ENCODE measurements around the gene RSF1.

GRCh38 chr11:77705195-77705875, 115.2 kb downstream of the RSF1 start:
- TF ChIP-seq, protein P1, sequence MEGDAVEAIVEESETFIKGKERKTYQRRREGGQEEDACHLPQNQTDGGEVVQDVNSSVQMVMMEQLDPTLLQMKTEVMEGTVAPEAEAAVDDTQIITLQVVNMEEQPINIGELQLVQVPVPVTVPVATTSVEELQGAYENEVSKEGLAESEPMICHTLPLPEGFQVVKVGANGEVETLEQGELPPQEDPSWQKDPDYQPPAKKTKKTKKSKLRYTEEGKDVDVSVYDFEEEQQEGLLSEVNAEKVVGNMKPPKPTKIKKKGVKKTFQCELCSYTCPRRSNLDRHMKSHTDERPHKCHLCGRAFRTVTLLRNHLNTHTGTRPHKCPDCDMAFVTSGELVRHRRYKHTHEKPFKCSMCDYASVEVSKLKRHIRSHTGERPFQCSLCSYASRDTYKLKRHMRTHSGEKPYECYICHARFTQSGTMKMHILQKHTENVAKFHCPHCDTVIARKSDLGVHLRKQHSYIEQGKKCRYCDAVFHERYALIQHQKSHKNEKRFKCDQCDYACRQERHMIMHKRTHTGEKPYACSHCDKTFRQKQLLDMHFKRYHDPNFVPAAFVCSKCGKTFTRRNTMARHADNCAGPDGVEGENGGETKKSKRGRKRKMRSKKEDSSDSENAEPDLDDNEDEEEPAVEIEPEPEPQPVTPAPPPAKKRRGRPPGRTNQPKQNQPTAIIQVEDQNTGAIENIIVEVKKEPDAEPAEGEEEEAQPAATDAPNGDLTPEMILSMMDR (IDR thresholded peaks at IDR 0.05): no peak
- no peak for TF ChIP-seq POLR2A (IDR thresholded peaks at IDR 0.05)
